ENCODE measurements around the gene ASTN2. TPM values are rescaled to one million over a fixed set of nuclear protein-coding genes. Genes with fewer than 3 reads are reported as not detected.
A peak's percentile ranks its signal among the peaks of the same experiment; 100 is the strongest.

Gene ASTN2
- total RNA-seq (1 to 10 TPM; 2.8 to 5.3 (median 4.7) TPM), polyA plus RNA-seq (1 to 10 TPM; 2.2 to 2.8 TPM), total RNA-seq (7.7 reads per million, percentile 31 among the genes with 10 or more reads in this experiment)

- ChIA-PET POLR2A (no interaction called here), CTCF (no interaction called here)
- no peaks in the 10 kb centered on the region for H3K9me3 ChIP-seq (ENCODE audit: control insufficient read depth in 2 of 3, low read length in 3 of 3)
- Mint-ChIP-seq H3K4me3 (peak within 1 kb of the TSS in 3 of 10 donors; percentile 30 to 57 (median 35)), H3K27ac (no peak within 1 kb of the TSS), H3K4me1 (peaks cover 0 to 5% (median 2%) of the 10 kb centered on the region in 7 donors), H3K27me3 (peaks cover 32 to 38% (median 36%) of the 10 kb centered on the region in 5 donors), H3K9me3 (peaks cover 0 to 13% (median 0%) of the 10 kb centered on the region in 11 donors), H3K36me3 (peaks cover 0 to 10% (median 0%) of the 10 kb centered on the region in 5 donors)
- ATAC-seq (no peak), DNase-seq (no peak)
- H3K36me3 ChIP-seq (ENCODE audit: control insufficient read depth in 2 of 3, insufficient read depth in 3 of 3, low read length in 3 of 3), result no peaks in the 10 kb centered on the region
- no peak within 1 kb of the TSS for H3K4me3 ChIP-seq (ENCODE audit: low read length)
- intact Hi-C loops (cut with micrococcal nuclease), result no loop called here
- H3K27me3 ChIP-seq (ENCODE audit: control insufficient read depth in 2 of 2, insufficient read depth in 2 of 2, low read length in 2 of 2), result no peaks in the 10 kb centered on the region
- no peaks in the 10 kb centered on the region for H3K4me1 ChIP-seq (ENCODE audit: control insufficient read depth in 2 of 2, insufficient read depth in 2 of 2, low read length in 2 of 2)
- H3K27ac ChIP-seq (ENCODE audit: low read depth, low read length), result no peak within 1 kb of the TSS
These were observed at the start of gene ASTN2 for GRCh38 chr9:117414906-117415331. Gene ASTN2 (minus strand): TSS chr9:117415057. CDS start chr9:117414938, 119 bp downstream.

GRCh38 chr9:117462861-117463260, 48.0 kb upstream of the ASTN2 start:
- Histone ChIP-seq H3K4me3 (ENCODE audit: low read length) (no peak overlapping the region), H3K36me3 (ENCODE audit: control insufficient read depth in 2 of 3, insufficient read depth in 3 of 3, low read length in 3 of 3) (no peaks in the 10 kb centered on the region), H3K4me1 (ENCODE audit: control insufficient read depth in 2 of 2, insufficient read depth in 2 of 2, low read length in 2 of 2) (no peaks in the 10 kb centered on the region), H3K27me3 (ENCODE audit: control insufficient read depth in 2 of 2, insufficient read depth in 2 of 2, low read length in 2 of 2) (no peaks in the 10 kb centered on the region), H3K9me3 (ENCODE audit: control insufficient read depth in 2 of 3, low read length in 3 of 3) (no peaks in the 10 kb centered on the region), H3K27ac (ENCODE audit: low read depth, low read length) (no peak overlapping the region)
- DNase-seq (no peak), ATAC-seq (no peak)
- no peak overlapping the region for H3K27ac Mint-ChIP-seq
- intact Hi-C loops (cut with micrococcal nuclease), result no loop called here
- H3K4me3 Mint-ChIP-seq, result no peak overlapping the region
- CTCF ChIA-PET, result no interaction called here
- no peaks in the 10 kb centered on the region for H3K36me3 Mint-ChIP-seq
- H3K27me3 Mint-ChIP-seq, result peaks cover 0 to 7% (median 0%) of the 10 kb centered on the region in 5 donors
- no peaks in the 10 kb centered on the region for H3K4me1 Mint-ChIP-seq
- POLR2A ChIA-PET, result no interaction called here
- peaks cover 0 to 5% (median 2%) of the 10 kb centered on the region in 11 donors for H3K9me3 Mint-ChIP-seq

- no peaks in the 10 kb centered on the region for H3K4me1 ChIP-seq (ENCODE audit: control insufficient read depth in 2 of 2, insufficient read depth in 2 of 2, low read length in 2 of 2)
- DNase-seq (no peak), ATAC-seq (no peak)
- Mint-ChIP-seq H3K36me3 (no peaks in the 10 kb centered on the region), H3K27me3 (peaks cover 0 to 7% (median 0%) of the 10 kb centered on the region in 5 donors), H3K4me3 (no peak overlapping the region), H3K9me3 (peaks cover 0 to 6% (median 2%) of the 10 kb centered on the region in 11 donors), H3K27ac (no peak overlapping the region), H3K4me1 (no peaks in the 10 kb centered on the region)
- no peaks in the 10 kb centered on the region for H3K36me3 ChIP-seq (ENCODE audit: control insufficient read depth in 2 of 3, insufficient read depth in 3 of 3, low read length in 3 of 3)
- ChIA-PET CTCF (no interaction called here), POLR2A (no interaction called here)
- no peaks in the 10 kb centered on the region for H3K9me3 ChIP-seq (ENCODE audit: control insufficient read depth in 2 of 3, low read length in 3 of 3)
- no peak overlapping the region for H3K4me3 ChIP-seq (ENCODE audit: low read length)
- H3K27me3 ChIP-seq (ENCODE audit: control insufficient read depth in 2 of 2, insufficient read depth in 2 of 2, low read length in 2 of 2), result no peaks in the 10 kb centered on the region
- intact Hi-C loops (cut with micrococcal nuclease), result no loop called here
- H3K27ac ChIP-seq (ENCODE audit: low read depth, low read length), result no peak overlapping the region
These were observed 46.5 kb upstream of the ASTN2 start for GRCh38 chr9:117461386-117461785.

GRCh38 chr9:117460743-117461142, 45.9 kb upstream of the ASTN2 start:
- POLR2A ChIA-PET, result no interaction called here
- Mint-ChIP-seq H3K4me1 (no peaks in the 10 kb centered on the region), H3K36me3 (no peaks in the 10 kb centered on the region)

GRCh38 chr9:117459913-117460312, 45.1 kb upstream of the ASTN2 start:
- Mint-ChIP-seq H3K9me3 (peaks cover 0 to 7% (median 4%) of the 10 kb centered on the region in 11 donors), H3K36me3 (no peaks in the 10 kb centered on the region), H3K27me3 (peaks cover 0 to 3% (median 0%) of the 10 kb centered on the region in 5 donors), H3K4me3 (no peak overlapping the region), H3K4me1 (no peaks in the 10 kb centered on the region), H3K27ac (no peak overlapping the region)
- POLR2A ChIA-PET, result no interaction called here
- H3K9me3 ChIP-seq (ENCODE audit: control insufficient read depth in 2 of 3, low read length in 3 of 3), result no peaks in the 10 kb centered on the region
- DNase-seq (no peak), ATAC-seq (no peak)
- H3K36me3 ChIP-seq (ENCODE audit: control insufficient read depth in 2 of 3, insufficient read depth in 3 of 3, low read length in 3 of 3), result no peaks in the 10 kb centered on the region
- CTCF ChIA-PET, result no interaction called here
- no peak overlapping the region for H3K27ac ChIP-seq (ENCODE audit: low read depth, low read length)
- H3K4me1 ChIP-seq (ENCODE audit: control insufficient read depth in 2 of 2, insufficient read depth in 2 of 2, low read length in 2 of 2), result no peaks in the 10 kb centered on the region
- H3K27me3 ChIP-seq (ENCODE audit: control insufficient read depth in 2 of 2, insufficient read depth in 2 of 2, low read length in 2 of 2), result no peaks in the 10 kb centered on the region
- intact Hi-C loops (cut with micrococcal nuclease), result no loop called here
- no peak overlapping the region for H3K4me3 ChIP-seq (ENCODE audit: low read length)

More at GRCh38 chr9:117460743-117461142, 45.9 kb upstream of the ASTN2 start:
- Histone ChIP-seq H3K4me3 (ENCODE audit: low read length) (no peak overlapping the region), H3K27ac (ENCODE audit: low read depth, low read length) (no peak overlapping the region), H3K27me3 (ENCODE audit: control insufficient read depth in 2 of 2, insufficient read depth in 2 of 2, low read length in 2 of 2) (no peaks in the 10 kb centered on the region), H3K9me3 (ENCODE audit: control insufficient read depth in 2 of 3, low read length in 3 of 3) (no peaks in the 10 kb centered on the region), H3K4me1 (ENCODE audit: control insufficient read depth in 2 of 2, insufficient read depth in 2 of 2, low read length in 2 of 2) (no peaks in the 10 kb centered on the region), H3K36me3 (ENCODE audit: control insufficient read depth in 2 of 3, insufficient read depth in 3 of 3, low read length in 3 of 3) (no peaks in the 10 kb centered on the region)
- Mint-ChIP-seq H3K27me3 (peaks cover 0 to 7% (median 0%) of the 10 kb centered on the region in 5 donors), H3K27ac (no peak overlapping the region), H3K9me3 (peaks cover 0 to 6% (median 4%) of the 10 kb centered on the region in 11 donors), H3K4me3 (no peak overlapping the region)
- ATAC-seq, result no peak
- no peak for DNase-seq
- intact Hi-C loops (cut with micrococcal nuclease), result no loop called here
- CTCF ChIA-PET, result no interaction called here

- ChIA-PET POLR2A (no interaction called here), CTCF (no interaction called here)
- H3K9me3 ChIP-seq (ENCODE audit: control insufficient read depth in 2 of 3, low read length in 3 of 3), result no peaks in the 10 kb centered on the region
- Mint-ChIP-seq H3K9me3 (peaks cover 0 to 7% (median 2%) of the 10 kb centered on the region in 11 donors), H3K36me3 (no peaks in the 10 kb centered on the region), H3K4me1 (no peaks in the 10 kb centered on the region), H3K27ac (no peak overlapping the region), H3K27me3 (no peaks in the 10 kb centered on the region), H3K4me3 (no peak overlapping the region)
- ATAC-seq (no peak), DNase-seq (no peak)
- no peak overlapping the region for H3K27ac ChIP-seq (ENCODE audit: low read depth, low read length)
- intact Hi-C loops (cut with micrococcal nuclease), result no loop called here
- no peaks in the 10 kb centered on the region for H3K27me3 ChIP-seq (ENCODE audit: control insufficient read depth in 2 of 2, insufficient read depth in 2 of 2, low read length in 2 of 2)
- H3K36me3 ChIP-seq (ENCODE audit: control insufficient read depth in 2 of 3, insufficient read depth in 3 of 3, low read length in 3 of 3), result no peaks in the 10 kb centered on the region
- no peak overlapping the region for H3K4me3 ChIP-seq (ENCODE audit: low read length)
- H3K4me1 ChIP-seq (ENCODE audit: control insufficient read depth in 2 of 2, insufficient read depth in 2 of 2, low read length in 2 of 2), result no peaks in the 10 kb centered on the region
These were observed 43.2 kb upstream of the ASTN2 start for GRCh38 chr9:117458066-117458465.

GRCh38 chr9:117454711-117455110, 39.9 kb upstream of the ASTN2 start:
- no peak for DNase-seq
- POLR2A ChIA-PET, result no interaction called here
- intact Hi-C loops (cut with micrococcal nuclease), result no loop called here

More at GRCh38 chr9:117454711-117455110, 39.9 kb upstream of the ASTN2 start:
- no peak for ATAC-seq
- Histone ChIP-seq H3K36me3 (ENCODE audit: control insufficient read depth in 2 of 3, insufficient read depth in 3 of 3, low read length in 3 of 3) (no peaks in the 10 kb centered on the region), H3K4me1 (ENCODE audit: control insufficient read depth in 2 of 2, insufficient read depth in 2 of 2, low read length in 2 of 2) (no peaks in the 10 kb centered on the region), H3K4me3 (ENCODE audit: low read length) (no peak overlapping the region), H3K27ac (ENCODE audit: low read depth, low read length) (no peak overlapping the region), H3K27me3 (ENCODE audit: control insufficient read depth in 2 of 2, insufficient read depth in 2 of 2, low read length in 2 of 2) (no peaks in the 10 kb centered on the region), H3K9me3 (ENCODE audit: control insufficient read depth in 2 of 3, low read length in 3 of 3) (no peaks in the 10 kb centered on the region)
- no peak overlapping the region for H3K4me3 Mint-ChIP-seq
- no peaks in the 10 kb centered on the region for H3K36me3 Mint-ChIP-seq
- peaks cover 0 to 7% (median 2%) of the 10 kb centered on the region in 11 donors for H3K9me3 Mint-ChIP-seq
- CTCF ChIA-PET, result no interaction called here
- no peaks in the 10 kb centered on the region for H3K4me1 Mint-ChIP-seq
- no peaks in the 10 kb centered on the region for H3K27me3 Mint-ChIP-seq
- no peak overlapping the region for H3K27ac Mint-ChIP-seq
